Adrenal gland (tissue), 12 donors: ENCODE results near the gene NBL1. TPM values are rescaled to one million over a fixed set of nuclear protein-coding genes. Genes with fewer than 3 reads are reported as not detected.

ENCODE experiments used
- DNase-seq, 7 donors: peaks; one replicate each; pipeline ENCODE4 v3.0.0-alpha.2; 2019 to 2020
- H3K27ac ChIP-seq, 5 donors: fragments of 200-600 bp; sonication (generic) in 4 of 5; 1 replicate in 3 of 5; 2 replicates in 2 of 5; pipeline versions ENCODE4 v1.5.1 to v1.8.0; 2016 to 2020; ENCODE audit warnings: mild to moderate bottlenecking in 1 of 5
- H3K27me3 ChIP-seq: fragments of 200-600 bp; 2 replicates; pipeline ENCODE4 v1.8.0; 2021
- H3K36me3 ChIP-seq, 2 donors: fragments of 200-600 bp; replicated peaks in 1 of 2; 1 replicate in 1 of 2; 2 replicates in 1 of 2; pipeline versions ENCODE4 v1.5.1 to v1.8.0; 2018 to 2022
- H3K4me1 ChIP-seq, 2 donors: fragments of 200-600 bp; replicated peaks in 1 of 2; 1 replicate in 1 of 2; 2 replicates in 1 of 2; pipeline versions ENCODE4 v1.5.1 to v1.8.0; 2018 to 2021
- H3K4me3 ChIP-seq, 4 donors: fragments of 200-600 bp; sonication (generic) in 3 of 4; one replicate each; pipeline ENCODE4 v1.5.1; 2016 to 2018
- H3K9me3 ChIP-seq, 3 donors: fragments of 200-600 bp; sonication (generic) in 1 of 3; replicated peaks in 1 of 3; 1 replicate in 2 of 3; 2 replicates in 1 of 3; pipeline versions ENCODE4 v1.5.1 to v1.8.0; 2016 to 2021
- CTCF ChIP-seq, 6 experiments: fragments of 450-650 bp in 4 of 6; fragments of 200-600 bp in 2 of 6; sonication (generic) in 1 of 6; IDR thresholded peaks; 1 replicate in 5 of 6; 2 replicates in 1 of 6; pipeline versions ENCODE4 v1.5.1 to v1.8.0; 2016 to 2021; ENCODE audit warnings: antibody characterized with exemption in 6 of 6, mild to moderate bottlenecking in 2 of 6, moderate library complexity in 1 of 6
- POLR2A ChIP-seq, 2 donors: fragments of 450-650 bp; IDR thresholded peaks; one replicate each; pipeline ENCODE4 v1.6.1; 2017; ENCODE audit warnings: antibody characterized with exemption in 2 of 2, mild to moderate bottlenecking in 2 of 2, moderate library complexity in 1 of 2
- WGBS, 4 donors: extraction: QIAGEN DNeasy Blood & Tissue Kit in 2 of 4; methylation state at CpG; one replicate each; pipeline versions ENCODE4 v1.1.5 to v1.1.7; 2013 to 2017; 5-methylcytosine and 5-hydroxymethylcytosine counted together
- intact Hi-C, 2 donors: fragments of 100-400 bp; cut with DNase I; formaldehyde crosslinking; loops; one replicate each; pipeline versions ENCODE4 v1.14.1 to v1.15.0; 2022 to 2023
- polyA plus RNA-seq, 3 donors: library from polyadenylated mRNA; stranded (reverse); fragments of 200-250 nt in 2 of 3; fragments of 350-450 nt in 1 of 3; fragmentation: Illumina TruSeq in 1 of 3; extraction: RNeasy Lipid Tissue Mini Kit (QIAGEN cat#74804) in 1 of 3; gene quantifications; one replicate each; pipeline ENCODE4 v1.2.3, GENCODE V29; 2013 to 2014
- total RNA-seq, 9 donors: library from RNA; depleted of rRNA in 4 of 9; stranded (reverse); fragments of >200 nt in 4 of 9; fragments of 120-200 nt in 1 of 9; fragmentation: NEBNext Ultra II Directional in 1 of 9; extraction: Animal tissue kit (Norgen Biotek cat#: 25700) in 1 of 9; gene quantifications; one replicate each; pipeline versions ENCODE4 v1.1.0 to v1.2.4, GENCODE V29; 2013 to 2023
- donor health status: healthy with polysubstance abuse.
- donor health status: Bipolar disorder and iron deficiency.
- donor health status: DM: yes; HTN: yes; CAD: no.
- donor health status: DM: no; HTN: no; CAD: no.
- donor health status: DM: no; HTN: no; CAD: no.
- donor health status: DM: yes; HTN: yes; CAD: no.

Gene NBL1
- total and polyA plus RNA-seq, 12 donors: 4.2 to 61.0 (median 26.0) TPM

GRCh38 chr1:19665496-19666465 is 21.7 kb downstream of the NBL1 start:
- TF ChIP-seq POLR2A (IDR thresholded peaks at IDR 0.05): no peak
- no peak for TF ChIP-seq CTCF (IDR thresholded peaks at IDR 0.05)

GRCh38 chr1:19668888-19669287 is 24.8 kb downstream of the NBL1 start:
- no peak overlapping the region for H3K27ac ChIP-seq
- peaks cover 2 to 3% of the 10 kb centered on the region in 2 donors for H3K4me1 ChIP-seq
- no peaks in the 10 kb centered on the region for H3K9me3 ChIP-seq
- WGBS, 4 donors: 71 to 80% (median 75%) methylated on average over 8 of the region's 8 CpGs
- no peak for TF ChIP-seq POLR2A (IDR thresholded peaks at IDR 0.05)
- TF ChIP-seq CTCF (IDR thresholded peaks at IDR 0.05): no peak
- H3K36me3 ChIP-seq: no peaks in the 10 kb centered on the region
- DNase-seq: no peak
- H3K27me3 ChIP-seq: peaks cover 33% of the 10 kb centered on the region
- intact Hi-C loops: loop anchor here in 1 of 2 donors (5.0 kb wide), 1 partner anchor 33 kb away; no protein-coding TSS in a partner anchor
- H3K4me3 ChIP-seq: no peak overlapping the region

More at GRCh38 chr1:19665496-19666465, 21.7 kb downstream of the NBL1 start:
- H3K27ac ChIP-seq: no peak overlapping the region
- H3K27me3 ChIP-seq: peaks cover 35% of the 10 kb centered on the region
- no peaks in the 10 kb centered on the region for H3K9me3 ChIP-seq
- no peak for DNase-seq
- no peak overlapping the region for H3K4me3 ChIP-seq
- intact Hi-C loops: loop anchor here in 1 of 2 donors (5.0 kb wide), 1 partner anchor 37 kb away; no protein-coding TSS in a partner anchor
- peaks cover 2 to 3% of the 10 kb centered on the region in 2 donors for H3K4me1 ChIP-seq
- no peaks in the 10 kb centered on the region for H3K36me3 ChIP-seq
- 14 to 21% (median 15%) methylated on average over 43 to 84 of the region's 84 CpGs for WGBS, 4 donors

GRCh38 chr1:19670787-19671186 is 26.7 kb downstream of the NBL1 start:
- Histone ChIP-seq H3K27ac (no peak overlapping the region), H3K27me3 (peaks cover 14% of the 10 kb centered on the region), H3K36me3 (no peaks in the 10 kb centered on the region), H3K9me3 (no peaks in the 10 kb centered on the region), H3K4me1 (no peaks in the 10 kb centered on the region), H3K4me3 (no peak overlapping the region)
- 60 to 70% (median 64%) methylated on average over 4 of the region's 4 CpGs for WGBS, 4 donors
- DNase-seq: no peak
- intact Hi-C loops: no loop called here
- TF ChIP-seq CTCF (IDR thresholded peaks at IDR 0.05) (no peak), POLR2A (IDR thresholded peaks at IDR 0.05) (no peak)

GRCh38 chr1:19672237-19672636 is 28.1 kb downstream of the NBL1 start:
- 31 to 48% (median 35%) methylated on average over 5 to 6 of the region's 6 CpGs for WGBS, 4 donors
- H3K4me1 ChIP-seq: no peaks in the 10 kb centered on the region
- no peak overlapping the region for H3K27ac ChIP-seq
- no peaks in the 10 kb centered on the region for H3K9me3 ChIP-seq
- no peaks in the 10 kb centered on the region for H3K36me3 ChIP-seq
- TF ChIP-seq CTCF (IDR thresholded peaks at IDR 0.05) (no peak), POLR2A (IDR thresholded peaks at IDR 0.05) (no peak)
- intact Hi-C loops: no loop called here
- no peak overlapping the region for H3K4me3 ChIP-seq
- H3K27me3 ChIP-seq: no peaks in the 10 kb centered on the region
- DNase-seq: no peak
